COR-L47 (cell line): ENCODE results near the gene SEL1L2.

Source experiments
- DNase-seq: peaks from one replicate; lab custom pipeline; 2025; lab: John Stamatoyannopoulos, UW

The SEL1L2 gene

GRCh38 chr20:13930281-13930680, 60.1 kb downstream of the SEL1L2 start:
- DNase-seq = no peak

- no peak for DNase-seq
Observed at GRCh38 chr20:13929836-13930235, 60.6 kb downstream of the SEL1L2 start.

GRCh38 chr20:13928901-13929300, 61.5 kb downstream of the SEL1L2 start:
- DNase-seq = no peak

GRCh38 chr20:13927171-13927570, 63.2 kb downstream of the SEL1L2 start:
- no peak for DNase-seq

- no peak for DNase-seq
Observed at GRCh38 chr20:13922241-13922640, 68.2 kb downstream of the SEL1L2 start.

GRCh38 chr20:13915284-13915683, 75.1 kb downstream of the SEL1L2 start:
- DNase-seq = no peak

- no peak for DNase-seq
Observed at GRCh38 chr20:13913572-13913971, 76.8 kb downstream of the SEL1L2 start.

DNA sequence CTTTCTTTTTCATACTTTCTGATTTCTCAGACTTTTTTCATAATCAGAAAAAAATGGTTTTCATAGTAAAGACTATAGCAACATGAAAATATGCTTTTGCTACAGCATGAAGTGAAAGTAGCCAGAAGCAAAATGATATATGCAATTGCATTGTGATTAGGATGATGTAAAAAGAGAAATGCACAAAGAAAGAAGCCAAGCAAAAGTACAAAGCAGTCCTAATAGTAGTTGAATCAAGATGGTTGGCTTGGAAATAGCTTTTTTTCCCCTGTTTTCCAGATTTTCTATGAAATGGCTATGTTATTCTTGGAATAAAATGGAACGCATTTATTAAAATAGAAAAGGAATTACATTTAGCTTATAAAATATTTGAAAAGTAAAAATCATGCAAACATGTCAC, 77.3 kb downstream of the SEL1L2 start:
- no peak for DNase-seq

DNA sequence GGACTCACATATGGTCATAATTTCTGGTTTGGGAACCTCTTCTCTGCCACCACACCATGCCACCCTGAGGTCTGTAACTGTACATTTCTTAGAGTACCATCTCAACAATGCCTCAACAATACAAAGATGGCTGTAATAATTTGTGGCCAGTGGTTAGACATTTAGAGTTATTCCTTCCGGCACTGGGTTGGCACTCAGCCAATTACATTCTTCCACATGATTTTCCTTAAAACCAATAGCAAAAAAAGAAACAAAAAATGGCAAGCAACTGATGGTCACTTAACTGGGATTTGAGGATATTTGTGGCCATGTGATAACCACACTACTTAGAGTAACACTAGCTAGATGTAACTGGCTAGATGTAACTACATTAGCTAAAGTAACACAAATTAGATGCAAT, 79.9 kb downstream of the SEL1L2 start:
- DNase-seq = no peak

DNA sequence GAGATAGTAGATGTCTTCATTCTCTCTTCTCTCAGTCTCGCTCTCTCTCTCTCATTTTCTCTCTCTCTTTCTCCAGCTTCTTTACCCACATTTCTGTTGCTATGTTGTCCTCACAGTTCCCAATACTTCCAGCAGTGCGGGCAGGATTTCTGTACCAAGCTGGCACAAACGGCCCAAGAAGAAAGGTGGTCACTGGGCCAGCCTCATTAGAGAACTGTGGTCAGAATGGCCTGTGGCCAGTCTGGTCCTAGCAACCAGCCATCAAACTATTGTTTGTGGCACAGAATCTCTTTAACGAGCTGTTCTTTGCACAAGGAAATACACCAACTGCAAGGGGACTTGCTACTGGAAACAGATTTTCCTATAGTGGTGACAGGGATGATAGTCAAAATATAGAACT, 81.3 kb downstream of the SEL1L2 start:
- DNase-seq = no peak

GRCh38 chr20:13904766-13905165, 85.6 kb downstream of the SEL1L2 start:
- no peak for DNase-seq

GRCh38 chr20:13900496-13900895, 89.9 kb downstream of the SEL1L2 start:
- DNase-seq = no peak

DNA sequence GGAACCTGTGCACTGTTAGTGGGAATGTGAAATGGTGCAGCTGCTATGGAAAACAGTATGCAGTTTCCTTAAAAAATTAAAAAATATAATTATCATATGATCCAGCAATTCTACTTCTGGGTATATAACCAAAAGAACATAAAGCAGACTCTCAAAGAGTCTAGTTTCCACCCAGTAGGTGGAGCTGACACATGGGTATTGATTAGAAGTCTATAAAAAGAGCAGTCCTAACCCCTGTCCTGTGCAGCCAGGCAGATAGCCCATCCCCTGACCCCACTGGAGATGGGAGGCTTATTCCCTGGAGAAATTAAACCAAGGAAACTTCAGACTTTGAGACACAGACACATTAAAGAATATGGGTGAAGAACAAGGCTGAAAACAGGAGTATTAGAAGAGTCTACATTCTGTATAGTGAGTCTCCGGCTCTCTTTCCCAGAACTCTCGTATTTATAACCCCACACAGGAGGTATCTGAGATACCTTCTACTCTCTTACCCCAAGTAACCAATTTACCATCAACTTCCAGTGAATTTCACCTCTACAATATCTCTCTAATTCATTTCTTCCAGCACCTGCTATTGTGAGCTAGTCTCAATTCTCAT, 92.3 kb downstream of the SEL1L2 start:
- DNase-seq = no peak

DNA sequence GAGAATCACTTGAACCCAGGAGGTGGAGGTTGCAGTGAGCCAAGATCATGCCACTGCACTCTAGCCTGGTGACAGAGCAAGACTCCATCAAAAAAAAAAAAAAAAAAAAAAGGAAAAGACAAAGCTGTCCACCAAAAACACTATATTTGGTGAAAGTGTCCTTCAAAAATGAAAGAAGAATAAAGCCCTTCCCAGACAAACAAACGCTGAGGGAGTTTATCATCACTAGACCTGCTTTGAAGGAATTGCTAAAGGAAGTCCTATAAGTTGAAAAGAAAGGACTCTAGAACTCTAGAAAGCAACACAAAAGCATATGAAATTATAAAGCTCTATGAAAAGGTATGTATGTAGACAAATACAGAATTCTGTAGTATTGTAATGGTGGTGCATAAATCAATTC, 98.8 kb downstream of the SEL1L2 start:
- DNase-seq = no peak

DNA sequence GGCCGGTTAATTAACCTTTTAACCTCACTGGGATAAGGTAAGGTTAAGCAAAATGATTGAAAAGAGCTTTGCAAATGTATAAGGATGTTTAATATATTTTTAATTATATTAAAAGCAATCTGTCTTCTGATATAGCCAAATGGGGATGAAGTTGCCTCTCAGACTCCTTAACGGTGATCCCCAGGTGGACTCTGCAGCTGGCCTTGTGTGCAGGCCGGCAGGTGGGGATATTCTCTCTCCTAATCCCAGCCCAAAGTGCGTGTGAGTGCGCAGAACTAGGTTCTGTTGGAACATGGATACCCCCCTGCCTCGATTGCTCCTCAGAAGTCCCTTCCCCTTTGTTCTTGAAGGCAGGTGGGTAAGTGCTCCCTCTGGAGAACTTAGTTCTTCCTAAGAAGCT, 105.6 kb downstream of the SEL1L2 start:
- DNase-seq = no peak

DNA sequence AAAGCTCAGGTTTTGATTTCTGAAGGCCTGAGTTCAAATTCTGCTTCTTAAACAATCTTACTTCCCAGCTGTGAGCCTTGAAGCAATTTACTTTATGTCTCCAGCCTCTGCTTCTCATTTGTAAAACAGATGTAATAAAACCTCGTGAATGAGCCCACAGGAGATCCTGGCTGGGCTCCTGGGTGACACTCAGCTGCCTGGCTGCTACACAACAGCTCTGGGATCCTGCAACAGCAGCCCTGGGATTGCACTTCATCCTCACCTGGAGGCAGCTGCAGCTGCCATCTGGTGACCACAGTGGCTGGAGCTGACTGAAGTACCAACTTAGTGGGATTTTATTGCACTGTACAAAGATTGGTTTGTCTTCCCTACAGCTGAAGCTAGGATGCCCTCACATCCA, 107.0 kb downstream of the SEL1L2 start:
- peak; percentile 7 for DNase-seq

DNA sequence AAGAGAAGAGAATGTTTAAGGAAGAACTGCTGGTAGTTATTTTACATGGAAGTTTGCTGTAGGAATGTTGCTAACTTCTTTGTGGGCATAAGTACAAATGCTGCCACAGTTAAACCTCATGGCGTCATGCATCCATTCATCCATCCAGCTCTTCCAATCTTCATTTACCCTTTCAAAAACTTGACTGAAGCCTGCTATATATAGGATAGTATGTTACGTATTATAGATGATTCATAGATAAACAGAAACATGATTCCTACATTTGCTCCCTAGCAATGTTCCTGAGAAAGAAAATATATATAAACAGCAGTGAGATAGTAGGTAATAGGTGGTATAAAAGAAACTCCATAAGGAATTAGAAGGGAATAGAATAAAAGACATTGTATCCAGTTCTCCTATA, 111.8 kb downstream of the SEL1L2 start:
- DNase-seq = no peak

DNA sequence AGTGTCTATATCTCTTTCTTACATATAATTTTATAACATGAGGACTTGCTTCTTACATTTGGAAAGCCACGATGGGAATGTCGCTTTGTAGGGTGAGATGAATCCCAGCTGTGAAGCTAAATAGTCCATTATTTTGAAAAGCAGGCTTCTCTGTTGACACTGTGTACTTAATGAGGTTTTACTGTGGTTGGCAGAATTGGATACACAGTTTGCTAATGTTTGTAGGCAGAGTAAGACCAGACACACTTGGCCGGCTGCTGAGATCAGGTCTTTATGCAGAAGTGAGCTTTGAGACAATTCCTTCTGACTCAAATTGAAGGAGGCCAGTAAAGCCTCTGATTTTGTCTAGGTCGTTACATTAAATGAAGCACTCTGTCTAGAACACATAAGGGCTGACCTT, 112.6 kb downstream of the SEL1L2 start:
- peak; percentile 67 for DNase-seq

GRCh38 chr20:13875265-13875811, 115.1 kb downstream of the SEL1L2 start:
- DNase-seq = no peak

GRCh38 chr20:13874394-13875157, 115.8 kb downstream of the SEL1L2 start:
- DNase-seq = no peak

DNA sequence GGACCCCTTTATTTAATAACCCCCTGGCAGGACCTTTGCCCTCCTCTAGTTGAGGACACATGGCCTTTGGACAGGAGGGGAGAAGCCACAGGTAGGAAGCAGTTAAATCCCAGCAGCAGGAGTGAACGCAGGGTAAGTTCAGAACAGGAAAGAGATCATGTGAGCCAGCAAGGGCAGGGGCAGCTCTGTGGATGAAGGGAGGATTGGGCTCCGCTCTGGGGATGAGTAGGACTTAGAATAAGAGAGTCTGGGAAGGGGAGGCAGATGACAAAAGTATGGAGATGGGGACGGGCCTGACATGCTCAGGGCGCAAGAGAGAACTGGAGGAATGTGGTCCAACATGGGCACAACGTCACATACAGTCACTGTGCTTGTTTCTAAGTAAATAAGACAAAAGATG, 116.6 kb downstream of the SEL1L2 start:
- DNase-seq = no peak

DNA sequence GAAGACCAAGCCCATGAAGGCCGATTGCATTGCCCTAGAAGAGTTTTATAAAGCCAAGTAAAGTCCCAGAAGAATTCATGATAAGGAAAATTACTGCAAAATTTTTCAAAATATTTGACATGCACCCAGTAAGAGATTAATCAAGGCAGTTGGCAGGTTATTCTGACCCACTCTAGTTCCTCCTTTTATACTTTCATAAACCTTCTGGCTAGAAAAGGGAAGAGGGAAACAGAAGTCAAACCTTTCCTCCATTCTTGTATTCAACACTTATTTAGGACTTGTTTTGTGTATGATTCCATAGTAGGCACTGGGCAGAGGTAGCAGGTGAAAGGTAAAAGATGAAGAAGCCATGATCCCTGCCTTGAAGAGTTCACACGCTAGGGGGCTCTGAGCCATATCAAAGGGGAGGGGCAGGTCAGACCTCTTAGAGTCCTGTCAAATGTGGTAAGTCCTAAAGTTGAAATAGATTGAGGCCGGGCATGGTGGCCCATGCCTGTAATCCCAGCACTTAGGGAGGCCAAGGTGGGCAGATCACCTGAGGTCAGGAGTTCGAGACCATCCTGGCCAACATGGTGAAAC, 120.2 kb downstream of the SEL1L2 start:
- no peak for DNase-seq

- no peak for DNase-seq
Observed at GRCh38 chr20:13868331-13868730, 122.1 kb downstream of the SEL1L2 start.
